Endothelial cell of umbilical vein (primary cell): ENCODE data around the gene CHN1. TPM values are rescaled to one million over a fixed set of nuclear protein-coding genes. Genes with fewer than 3 reads are reported as not detected.

Source experiments
- BruUV-seq: library from RNA; stranded (reverse); fragments of 400-500 nt; replicated peaks from 2 replicates; lab custom pipeline; 2021; lab: Mats Ljungman, UMichigan
- CTCF ChIA-PET: fragments of 300-600, 350-600 bp; sonication (Branson Sonifier 250); formaldehyde crosslinking; loops from one replicate; lab custom pipeline; 2021; ENCODE audit warnings: antibody characterized with exemption, inconsistent platforms; lab: Charles Lee
- POLR2A ChIA-PET: fragments of 300-600, 350-600 bp; sonication (Branson Sonifier 250); formaldehyde crosslinking; loops from one replicate; lab custom pipeline; 2021; ENCODE audit warnings: antibody characterized with exemption, inconsistent platforms; lab: Charles Lee
- DNase-seq: peaks from one replicate; pipeline ENCODE4 v3.0.0-alpha.2; 2011; ENCODE audit warnings: low read depth, low spot score
- FAIRE-seq: peaks from 2 replicates; lab custom pipeline; 2011; peaks lifted over from hg19 to GRCh38; lab: Jason Lieb, UNC
- H2AFZ ChIP-seq: 2 replicates; pipeline ENCODE4 v1.6.0; 2012; ENCODE audit warnings: low read depth, low read length, control low read depth, inconsistent platforms
- H3K27ac ChIP-seq: 2 replicates; pipeline ENCODE4 v1.5.1; 2011; ENCODE audit warnings: low read depth, mild to moderate bottlenecking, control low read depth, low read length, moderate library complexity; ENCODE audit not compliant: insufficient read depth
- H3K27me3 ChIP-seq, 2 experiments: 2 replicates each; pipeline versions ENCODE4 v1.6.0 to v1.6.1; 2011; ENCODE audit warnings: low read length in 2 of 2, mixed read lengths in 1 of 2; ENCODE audit not compliant: control insufficient read depth in 2 of 2, insufficient read depth in 2 of 2
- H3K36me3 ChIP-seq, 2 experiments: 2 replicates in 1 of 2; 3 replicates in 1 of 2; pipeline ENCODE4 v1.5.1; 2011; ENCODE audit warnings: low read length in 2 of 2, mild to moderate bottlenecking in 1 of 2, moderate library complexity in 1 of 2; ENCODE audit not compliant: control insufficient read depth in 2 of 2, insufficient read depth in 2 of 2; ENCODE audit errors: extremely low read depth in 1 of 2
- H3K4me1 ChIP-seq: 3 replicates; pipeline ENCODE4 v1.5.1; 2011; ENCODE audit warnings: mild to moderate bottlenecking, low read length; ENCODE audit not compliant: control insufficient read depth, insufficient read depth; ENCODE audit errors: extremely low read depth
- H3K4me2 ChIP-seq: 2 replicates; pipeline ENCODE4 v1.6.1; 2011; ENCODE audit warnings: low read length, control low read depth, mixed read lengths; ENCODE audit not compliant: insufficient read depth
- H3K4me3 ChIP-seq, 3 experiments: fragments of 200-600 bp in 1 of 3; sonication (generic), shearing (Covaris generic) in 1 of 3; replicated peaks in 1 of 3; 2 replicates each; pipeline ENCODE4 v1.5.1; 2011 to 2016; ENCODE audit warnings: control low read depth in 3 of 3, low read length in 3 of 3, mild to moderate bottlenecking in 2 of 3, inconsistent platforms in 1 of 3, low read depth in 1 of 3, moderate library complexity in 1 of 3; ENCODE audit not compliant: insufficient read depth in 1 of 3
- H3K79me2 ChIP-seq: 2 replicates; pipeline ENCODE4 v1.6.0; 2012; ENCODE audit warnings: low read length, inconsistent platforms; ENCODE audit not compliant: control insufficient read depth, insufficient read depth
- H3K9ac ChIP-seq: replicated peaks from 2 replicates; pipeline ENCODE3; 2011; ENCODE audit warnings: low read length, control low read depth; ENCODE audit not compliant: insufficient read depth; ENCODE audit errors: extremely low read depth
- H3K9me1 ChIP-seq: replicated peaks from 3 replicates; pipeline ENCODE4 v1.6.0; 2011; ENCODE audit warnings: mild to moderate bottlenecking, low read length; ENCODE audit not compliant: control insufficient read depth, insufficient read depth; ENCODE audit errors: extremely low read depth
- H3K9me3 ChIP-seq: replicated peaks from 2 replicates; pipeline ENCODE4 v1.5.1; 2012; ENCODE audit warnings: low read length, inconsistent platforms; ENCODE audit not compliant: control insufficient read depth, insufficient read depth
- H4K20me1 ChIP-seq: replicated peaks from 2 replicates; pipeline ENCODE3; 2011; ENCODE audit warnings: mild to moderate bottlenecking, low read length; ENCODE audit not compliant: control insufficient read depth, insufficient read depth; ENCODE audit errors: extremely low read depth
- CTCF ChIP-seq, 2 donors: IDR thresholded peaks; 1 replicate in 1 of 2; 2 replicates in 1 of 2; pipeline ENCODE4 v1.5.1; 2011; ENCODE audit warnings: low read length in 2 of 2, mild to moderate bottlenecking in 2 of 2, moderate library complexity in 2 of 2, control low read depth in 1 of 2, inconsistent platforms in 1 of 2, low read depth in 1 of 2; ENCODE audit not compliant: insufficient read depth in 1 of 2; ENCODE audit errors: extremely low read depth in 1 of 2
- GATA2 ChIP-seq: IDR thresholded peaks from 2 replicates; pipeline ENCODE4 v1.7.0; 2011; ENCODE audit warnings: low read depth, mild to moderate bottlenecking, moderate library complexity, mixed read lengths, low read length; ENCODE audit not compliant: insufficient read length, insufficient read depth
- MYC ChIP-seq: IDR thresholded peaks from one replicate; pipeline ENCODE4 v1.6.1; 2011; ENCODE audit warnings: mild to moderate bottlenecking, low read depth, low read length
- POLR2A ChIP-seq: IDR thresholded peaks from 2 replicates; pipeline ENCODE4 v1.6.1; 2012; ENCODE audit warnings: low read depth, mild to moderate bottlenecking, control low read depth, low read length
- dilution Hi-C: fragments of 300-500 bp; cut with MboI; formaldehyde crosslinking; loops from one replicate; pipeline ENCODE4 v1.15.0; 2019; ENCODE audit warnings: low sequenced_read_pairs; ENCODE audit not compliant: extremely low pct_ligation_motif_present
- intact Hi-C: fragments of 100-400 bp; cut with micrococcal nuclease; formaldehyde crosslinking; loops from one replicate; pipeline ENCODE4 v1.10.0; 2022
- polyA plus RNA-seq, 4 experiments: library from polyadenylated mRNA; depleted of rRNA in 3 of 4; stranded (reverse) in 3 of 4; unstranded in 1 of 4; fragments of >200 nt; gene quantifications; 2 replicates each; pipeline versions ENCODE4 v1.2.1 to v1.2.3, GENCODE V29; 2011 to 2012; ENCODE audit warnings: missing spikeins in 1 of 4
- total RNA-seq: library from RNA; stranded (reverse); gene quantifications from 2 replicates; pipeline ENCODE4 v1.2.3, GENCODE V29; 2021

The CHN1 gene
- total and polyA plus RNA-seq, 2 donors (not counting 3 experiments of a cell fraction or from before 2014, with no cell fraction given), result 23.3 to 24.9 TPM

- FAIRE-seq (no peak), DNase-seq (no peak)
- Histone ChIP-seq H3K79me2 (no peaks in the 10 kb centered on the region), H3K36me3 (no peaks in the 10 kb centered on the region), H3K9me1 (no peaks in the 10 kb centered on the region), H3K4me3 (no peak overlapping the region), H2AFZ (no peak overlapping the region), H4K20me1 (no peaks in the 10 kb centered on the region), H3K27ac (no peak overlapping the region), H3K9me3 (no peaks in the 10 kb centered on the region), H3K4me1 (no peaks in the 10 kb centered on the region), H3K4me2 (no peak overlapping the region), H3K27me3 (no peaks in the 10 kb centered on the region), H3K9ac (no peak overlapping the region)
- dilution Hi-C loops (loop anchor here (10.0 kb wide), 1 partner anchor 209 kb away; no protein-coding TSS in a partner anchor), intact Hi-C loops (loop anchor here (10.0 kb wide), 1 partner anchor 319 kb away; no protein-coding TSS in a partner anchor)
- no TSS peak for BruUV-seq
- peak; percentile 21 to 24 for TF ChIP-seq CTCF (IDR thresholded peaks at IDR 0.05; ENCODE audit: extremely low read depth in 1 of 2, insufficient read depth in 1 of 2, low read depth in 1 of 2, low read length in 2 of 2)
- TF ChIP-seq GATA2, result no peak
- CTCF ChIA-PET, result interaction anchor here (1.6 to 9.2 kb wide), 3 partner anchors 12 to 212 kb away, joined by 9 to 584 read pairs (median 11); partner anchors contain the start of gene CHRNA1
- POLR2A ChIA-PET, result no interaction called here
Measured at GRCh38 chr2:174776223-174776622, 229.0 kb downstream of the CHN1 start.

- no TSS peak for BruUV-seq
Measured at GRCh38 chr2:174775571-174775980, 229.6 kb downstream of the CHN1 start.

More at GRCh38 chr2:174775571-174775980, 229.6 kb downstream of the CHN1 start:
- ChIA-PET CTCF (interaction anchor here (0.9 to 9.2 kb wide), 7 partner anchors 10 to 213 kb away, joined by 3 to 584 read pairs (median 8); partner anchors contain the start of gene CHRNA1), POLR2A (no interaction called here)
- no peaks in the 10 kb centered on the region for H3K9me1 ChIP-seq
- no peaks in the 10 kb centered on the region for H3K9me3 ChIP-seq
- DNase-seq (no peak), FAIRE-seq (no peak)
- no peak overlapping the region for H3K9ac ChIP-seq
- H3K36me3 ChIP-seq, result no peaks in the 10 kb centered on the region
- TF ChIP-seq POLR2A (no peak), MYC (no peak), GATA2 (no peak)
- H3K4me2 ChIP-seq, result no peak overlapping the region
- no peaks in the 10 kb centered on the region for H4K20me1 ChIP-seq
- H3K4me3 ChIP-seq, result no peak overlapping the region
- no peaks in the 10 kb centered on the region for H3K79me2 ChIP-seq
- H3K27ac ChIP-seq, result no peak overlapping the region
- dilution Hi-C loops, result loop anchor here (10.0 kb wide), 1 partner anchor 209 kb away; no protein-coding TSS in a partner anchor
- no peaks in the 10 kb centered on the region for H3K27me3 ChIP-seq
- no peaks in the 10 kb centered on the region for H3K4me1 ChIP-seq
- no peak overlapping the region for H2AFZ ChIP-seq
- intact Hi-C loops, result loop anchor here (10.0 kb wide), 1 partner anchor 319 kb away; no protein-coding TSS in a partner anchor
